Activated gamma-delta T cell treated with Interleukin-2 at 50 U/mL for 16 hours (primary cell): ENCODE measurements around the gene PTPRH.

Experiments
- DNase-seq: peaks from one replicate; pipeline ENCODE4 v3.0.0-alpha.2; 2020

The PTPRH gene

GRCh38 chr19:55246462-55247451 lies 37.5 kb upstream of the PTPRH start:
- DNase-seq, result no peak

- no peak for DNase-seq
Observed at GRCh38 chr19:55245236-55245904, 36.1 kb upstream of the PTPRH start.

DNA sequence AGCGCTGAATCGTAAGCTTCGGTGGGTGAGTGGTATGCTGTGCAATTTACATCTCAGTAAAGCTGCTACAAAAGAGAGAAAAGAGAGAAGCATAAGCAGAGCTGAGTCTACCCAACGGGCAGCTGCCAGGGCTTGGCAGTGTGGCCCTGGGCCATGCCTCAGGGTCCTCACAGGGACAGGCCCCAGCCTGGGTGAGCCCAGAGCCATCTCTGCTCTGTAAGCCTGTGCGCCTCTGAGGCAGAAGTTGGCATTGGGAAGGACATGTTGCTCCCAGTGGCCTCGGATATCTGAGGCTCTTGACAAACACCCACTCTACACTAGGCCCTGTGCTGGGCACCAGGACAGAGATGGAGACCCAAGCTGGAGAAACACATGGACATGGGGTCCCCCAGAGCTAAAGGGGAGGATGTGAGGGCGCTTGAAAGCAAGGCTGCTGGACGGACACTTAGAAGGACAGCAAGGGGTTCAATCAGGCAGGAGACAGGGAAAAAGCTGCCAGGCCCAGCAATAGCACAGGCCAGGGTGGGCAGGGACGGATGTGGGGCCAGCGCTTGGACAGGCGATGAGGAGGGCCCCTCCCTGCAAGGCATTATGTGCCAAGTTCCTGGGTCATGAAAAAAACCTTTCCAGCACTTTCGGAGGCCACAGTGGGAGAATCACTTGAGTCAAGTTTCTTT lies 34.8 kb upstream of the PTPRH start:
- DNase-seq, result no peak

GRCh38 chr19:55242517-55242916 lies 33.2 kb upstream of the PTPRH start:
- DNase-seq, result no peak

- DNase-seq, result no peak
Observed at GRCh38 chr19:55241935-55242464, 32.7 kb upstream of the PTPRH start.

GRCh38 chr19:55241143-55241934 lies 32.0 kb upstream of the PTPRH start:
- no peak for DNase-seq

- DNase-seq, result no peak
Observed at GRCh38 chr19:55240713-55241020, 31.4 kb upstream of the PTPRH start.

- DNase-seq, result no peak
Observed at GRCh38 chr19:55239004-55239403, 29.7 kb upstream of the PTPRH start.

GRCh38 chr19:55238030-55238429 lies 28.7 kb upstream of the PTPRH start:
- DNase-seq, result no peak

DNA sequence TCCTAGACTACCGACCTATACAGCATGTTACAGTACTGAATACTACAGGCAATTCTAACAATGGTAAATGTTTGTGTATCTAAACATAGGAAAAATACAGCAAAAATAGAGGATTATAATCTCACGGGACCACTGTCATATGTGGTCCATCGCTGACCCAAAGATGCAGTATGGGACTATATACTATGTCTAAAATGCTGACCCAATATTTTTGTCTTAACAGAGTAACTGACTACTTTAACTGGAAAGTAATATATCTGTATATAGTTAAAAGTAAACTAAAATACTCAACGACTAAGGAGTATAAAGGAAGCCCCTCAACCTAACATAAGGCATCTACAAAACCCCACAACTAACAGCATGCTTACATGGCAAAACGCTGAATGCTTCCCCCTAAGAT lies 23.7 kb upstream of the PTPRH start:
- DNase-seq, result no peak

DNA sequence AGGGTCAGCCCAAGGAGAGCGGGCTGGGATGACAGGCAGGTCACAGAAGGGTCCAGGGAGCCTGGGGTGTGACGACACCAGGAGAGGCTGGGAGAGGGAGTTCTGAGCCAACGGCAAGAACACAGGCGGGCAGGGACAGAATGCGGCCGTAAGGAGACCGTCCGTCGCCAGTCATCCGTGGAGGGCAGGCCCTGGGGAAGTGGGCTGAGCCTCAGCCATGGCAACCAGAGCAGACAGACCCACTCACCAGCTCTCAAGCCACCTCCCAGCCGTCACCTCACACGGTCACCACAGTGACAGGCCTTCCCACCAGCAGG lies 22.9 kb upstream of the PTPRH start:
- no peak for DNase-seq

- DNase-seq, result no peak
Observed at GRCh38 chr19:55231391-55232285, 22.3 kb upstream of the PTPRH start.

DNA sequence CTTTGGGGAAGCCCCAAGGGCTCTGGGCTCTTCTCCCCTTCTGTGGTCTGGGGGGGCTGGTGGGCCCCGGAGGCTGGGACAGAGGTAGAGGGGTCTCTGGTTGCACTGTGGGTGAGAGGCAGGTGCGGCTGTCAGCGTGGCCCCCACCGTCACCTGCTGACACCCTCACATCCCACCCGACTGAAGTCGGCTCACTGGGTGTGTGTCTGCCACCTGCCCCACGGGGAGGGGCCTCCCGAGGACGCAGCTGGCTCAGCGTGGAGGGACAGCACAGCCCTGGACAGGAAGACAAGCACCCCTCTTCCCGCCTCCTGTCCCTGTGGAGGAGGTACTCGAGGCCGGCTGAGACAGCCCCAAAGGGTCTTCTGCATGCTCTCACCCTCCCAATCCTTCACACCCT lies 21.5 kb upstream of the PTPRH start:
- DNase-seq, result no peak

- no peak for DNase-seq
Observed at GRCh38 chr19:55230329-55230728, 21.0 kb upstream of the PTPRH start.

- DNase-seq, result no peak
Observed at GRCh38 chr19:55229789-55230182, 20.5 kb upstream of the PTPRH start.

DNA sequence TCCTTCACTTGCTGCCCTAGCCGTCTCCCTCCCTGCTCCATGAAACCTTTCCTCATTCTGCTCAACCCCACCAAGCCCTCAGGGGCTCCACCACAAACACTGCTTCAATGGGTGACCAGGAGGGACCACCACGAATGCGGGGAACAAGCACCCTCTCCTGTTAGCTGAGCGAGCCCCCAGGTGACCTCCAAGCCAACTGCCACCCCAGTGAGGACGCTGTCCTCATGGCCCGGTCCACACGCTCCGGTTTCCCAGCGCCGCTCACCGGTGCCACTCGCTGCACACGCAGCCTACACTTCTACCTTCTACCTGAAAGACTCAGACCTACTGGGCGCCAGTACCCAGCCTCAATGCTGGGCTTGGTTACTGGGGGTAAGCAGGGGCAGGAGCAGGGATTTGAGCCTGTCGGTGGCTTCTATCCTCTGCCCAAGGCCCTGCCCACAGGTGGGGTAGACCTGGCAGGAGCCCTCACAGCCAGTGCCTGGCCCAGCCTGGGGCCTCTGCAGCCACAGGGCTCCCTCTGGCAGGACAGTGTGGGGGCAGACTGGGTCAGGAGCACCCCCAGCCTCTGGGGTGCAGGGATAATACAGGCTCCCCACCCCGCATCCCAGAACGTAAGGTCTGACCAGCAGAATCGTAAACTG lies 20.0 kb upstream of the PTPRH start:
- no peak for DNase-seq

- no peak for DNase-seq
Observed at GRCh38 chr19:55228403-55229031, 19.2 kb upstream of the PTPRH start, which contains the start of gene TMEM86B. Gene TMEM86B (minus strand): TSS chr19:55228763. CDS start chr19:55228741, 22 bp downstream.

- no peak for DNase-seq
Observed at GRCh38 chr19:55228015-55228391, 18.7 kb upstream of the PTPRH start.

- no peak for DNase-seq
Observed at GRCh38 chr19:55227241-55228014, 18.1 kb upstream of the PTPRH start.

DNA sequence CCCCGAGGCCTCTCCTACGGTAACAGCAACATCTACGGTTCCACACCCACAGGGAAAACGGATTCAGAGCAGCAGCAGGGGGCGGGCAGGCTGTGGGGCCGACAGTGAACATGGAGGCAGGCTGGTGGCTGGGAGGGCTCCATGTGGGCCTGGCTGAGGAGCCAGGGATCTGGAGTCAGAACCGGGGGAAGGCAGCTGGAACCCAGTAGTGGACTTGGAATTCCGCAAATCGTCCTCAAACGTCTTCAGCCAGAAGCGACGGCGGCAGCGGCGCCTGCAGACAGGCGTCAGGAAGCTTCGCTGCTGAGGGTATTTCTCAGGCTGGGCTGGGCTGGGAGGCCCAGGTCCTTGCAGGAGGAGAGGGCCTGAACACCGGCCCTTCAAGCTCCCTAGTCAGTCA lies 17.5 kb upstream of the PTPRH start:
- DNase-seq, result no peak
